IMR-90 (cell line): ENCODE measurements around the gene PRTFDC1.

Source experiments
- CEBPB ChIP-seq: IDR thresholded peaks from 2 replicates; pipeline ENCODE4 v1.6.1; 2012; ENCODE audit warnings: low read depth, low read length, improper control_type of control experiment
- RCOR1 ChIP-seq: IDR thresholded peaks from 2 replicates; pipeline ENCODE4 v1.6.1; 2012; ENCODE audit warnings: mild to moderate bottlenecking, low read length, improper control_type of control experiment; ENCODE audit not compliant: insufficient replicate concordance
- RFX5 ChIP-seq: IDR thresholded peaks from 2 replicates; pipeline ENCODE4 v1.8.0; 2012; ENCODE audit warnings: low read depth, mild to moderate bottlenecking, low read length, moderate library complexity
- TF ChIP-seq, protein P1 (sequence below): conservative IDR thresholded peaks from 2 replicates; pipeline ENCODE4 v1.5.1; 2012; ENCODE audit warnings: mild to moderate bottlenecking, low read depth, low read length, improper control_type of control experiment

- TF ChIP-seq, protein P1, sequence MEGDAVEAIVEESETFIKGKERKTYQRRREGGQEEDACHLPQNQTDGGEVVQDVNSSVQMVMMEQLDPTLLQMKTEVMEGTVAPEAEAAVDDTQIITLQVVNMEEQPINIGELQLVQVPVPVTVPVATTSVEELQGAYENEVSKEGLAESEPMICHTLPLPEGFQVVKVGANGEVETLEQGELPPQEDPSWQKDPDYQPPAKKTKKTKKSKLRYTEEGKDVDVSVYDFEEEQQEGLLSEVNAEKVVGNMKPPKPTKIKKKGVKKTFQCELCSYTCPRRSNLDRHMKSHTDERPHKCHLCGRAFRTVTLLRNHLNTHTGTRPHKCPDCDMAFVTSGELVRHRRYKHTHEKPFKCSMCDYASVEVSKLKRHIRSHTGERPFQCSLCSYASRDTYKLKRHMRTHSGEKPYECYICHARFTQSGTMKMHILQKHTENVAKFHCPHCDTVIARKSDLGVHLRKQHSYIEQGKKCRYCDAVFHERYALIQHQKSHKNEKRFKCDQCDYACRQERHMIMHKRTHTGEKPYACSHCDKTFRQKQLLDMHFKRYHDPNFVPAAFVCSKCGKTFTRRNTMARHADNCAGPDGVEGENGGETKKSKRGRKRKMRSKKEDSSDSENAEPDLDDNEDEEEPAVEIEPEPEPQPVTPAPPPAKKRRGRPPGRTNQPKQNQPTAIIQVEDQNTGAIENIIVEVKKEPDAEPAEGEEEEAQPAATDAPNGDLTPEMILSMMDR, result no peak
- TF ChIP-seq RFX5 (no peak), CEBPB (no peak), RCOR1 (no peak)
These were observed 70.2 kb downstream of the PRTFDC1 start for GRCh38 chr10:24882047-24882698.
